Heart left ventricle (tissue), 13 donors: Measurements from ENCODE around the gene SPEM3.

Source experiments
- CTCF ChIP-seq, 12 donors: fragments of 200-600 bp; sonication (generic) in 4 of 12; IDR thresholded peaks; one replicate each; pipeline versions ENCODE4 v1.5.0 to v1.8.0; 2018 to 2022; ENCODE audit warnings: antibody characterized with exemption in 12 of 12, mild to moderate bottlenecking in 5 of 12
- POLR2A ChIP-seq, 2 donors: fragments of 450-650 bp; IDR thresholded peaks; one replicate each; pipeline ENCODE4 v1.6.1; 2017; ENCODE audit warnings: antibody characterized with exemption in 2 of 2, mild to moderate bottlenecking in 2 of 2, moderate library complexity in 2 of 2
- donor health status: ischemic (EF 13 %, LVEDD 7.1; RV severe dilation, severe dysfunction).
- donor health status: DM: no; HTN: yes; CAD: no.
- donor health status: DM: no; HTN: no; CAD: no.
- donor health status: ischemic (EF 25% LVEDD 6.9; RV normal size, moderate dysfunction).
- donor health status: ischemic (EF 25% LVEDD 5.7; RV mildly dilated, moderate dysfunction).
- donor health status: ischemic (EF 35%, LVEDD 5.7; RV mildly dilated, moderate dysfunction).
- donor health status: nonischemic (EF 11% LVEDD 7.7; RV severe dilation, severe dysfunction).
- donor health status: DM: yes; HTN: yes; CAD: no.
- donor health status: PGD.
- donor health status: ischemic (EF 29% LVEDD 5.4; RV normal size, mild dysfunction).
- donor health status: nonischemic (EF 23%, LVEDD 6.1; RV moderate dilation, normal function).

- TF ChIP-seq POLR2A (IDR thresholded peaks at IDR 0.05), result no peak
- no peak for TF ChIP-seq CTCF (IDR thresholded peaks at IDR 0.05)
Observed at GRCh38 chr17:7468290-7468689, 39.6 kb downstream of the SPEM3 start.
